MM.1S (cell line): ENCODE results near the gene SMAD3.

Experiments used
- DNase-seq: peaks from one replicate; pipeline ENCODE4 v3.0.0-alpha.2; 2015
- H2AFZ ChIP-seq: fragments of 300-600 bp; sonication (generic); 2 replicates; pipeline ENCODE4 v1.6.0; 2016; ENCODE audit warnings: antibody characterized with exemption, low read length
- H3F3A ChIP-seq: fragments of 300-600 bp; sonication (generic); 2 replicates; pipeline ENCODE4 v1.6.1; 2016; ENCODE audit warnings: mild to moderate bottlenecking, antibody characterized with exemption, low read length, moderate library complexity, mixed read lengths; ENCODE audit not compliant: insufficient read depth
- H3K27ac ChIP-seq: fragments of 300-600 bp; sonication (generic); 2 replicates; pipeline ENCODE4 v1.5.1; 2016; ENCODE audit warnings: mild to moderate bottlenecking, low read length
- H3K27me3 ChIP-seq: fragments of 300-600 bp; sonication (generic); replicated peaks from 2 replicates; pipeline ENCODE4 v1.6.0; 2016; ENCODE audit warnings: low read length; ENCODE audit not compliant: insufficient read depth
- H3K36me3 ChIP-seq: fragments of 300-600 bp; sonication (generic); replicated peaks from 2 replicates; pipeline ENCODE4 v1.6.1; 2016; ENCODE audit warnings: mild to moderate bottlenecking, low read length, mixed read lengths; ENCODE audit not compliant: insufficient read depth
- H3K4me1 ChIP-seq: fragments of 300-600 bp; sonication (generic); 2 replicates; pipeline ENCODE4 v1.6.1; 2016; ENCODE audit warnings: low read length, mixed read lengths
- H3K4me2 ChIP-seq: fragments of 300-600 bp; sonication (generic); 2 replicates; pipeline ENCODE4 v1.6.0; 2016; ENCODE audit warnings: low read depth, low read length
- H3K4me3 ChIP-seq: fragments of 300-600 bp; sonication (generic); 2 replicates; pipeline ENCODE4 v1.5.1; 2016; ENCODE audit warnings: low read length, mixed read lengths
- H3K79me2 ChIP-seq: fragments of 300-600 bp; sonication (generic); 2 replicates; pipeline ENCODE4 v1.6.1; 2016; ENCODE audit warnings: mixed run types, low read length, mixed read lengths
- H3K9ac ChIP-seq: fragments of 300-600 bp; sonication (generic); 2 replicates; pipeline ENCODE4 v1.6.1; 2016; ENCODE audit warnings: low read length, mixed read lengths
- H3K9me2 ChIP-seq: fragments of 300-600 bp; sonication (generic); replicated peaks from 2 replicates; pipeline ENCODE4 v1.6.1; 2016; ENCODE audit warnings: mild to moderate bottlenecking, low read length, mixed read lengths; ENCODE audit not compliant: insufficient read depth
- H3K9me3 ChIP-seq: fragments of 300-600 bp; sonication (generic); replicated peaks from 2 replicates; pipeline ENCODE4 v1.6.1; 2016; ENCODE audit warnings: mild to moderate bottlenecking, low read length, mixed read lengths; ENCODE audit not compliant: insufficient read depth
- H4K20me1 ChIP-seq: fragments of 300-600 bp; sonication (generic); 2 replicates; pipeline ENCODE4 v1.6.1; 2016; ENCODE audit warnings: mild to moderate bottlenecking, low read length, moderate library complexity, mixed read lengths; ENCODE audit not compliant: insufficient read depth
- CTCF ChIP-seq: fragments of 300-600 bp; sonication (generic); IDR thresholded peaks from 2 replicates; pipeline ENCODE4 v1.5.1; 2016; ENCODE audit warnings: antibody characterized with exemption, low read length, mixed read lengths
- EZH2 ChIP-seq: fragments of 300-600 bp; sonication (generic); optimal IDR thresholded peaks from 2 replicates; pipeline ENCODE3; 2017; ENCODE audit warnings: low read depth, mild to moderate bottlenecking, antibody characterized with exemption, low read length, mixed read lengths
- EZH2phosphoT487 ChIP-seq: fragments of 300-600 bp; sonication (generic); IDR thresholded peaks from 2 replicates; pipeline ENCODE4 v1.6.1; 2018; ENCODE audit warnings: antibody characterized with exemption, low read length

SMAD3 gene

DNA sequence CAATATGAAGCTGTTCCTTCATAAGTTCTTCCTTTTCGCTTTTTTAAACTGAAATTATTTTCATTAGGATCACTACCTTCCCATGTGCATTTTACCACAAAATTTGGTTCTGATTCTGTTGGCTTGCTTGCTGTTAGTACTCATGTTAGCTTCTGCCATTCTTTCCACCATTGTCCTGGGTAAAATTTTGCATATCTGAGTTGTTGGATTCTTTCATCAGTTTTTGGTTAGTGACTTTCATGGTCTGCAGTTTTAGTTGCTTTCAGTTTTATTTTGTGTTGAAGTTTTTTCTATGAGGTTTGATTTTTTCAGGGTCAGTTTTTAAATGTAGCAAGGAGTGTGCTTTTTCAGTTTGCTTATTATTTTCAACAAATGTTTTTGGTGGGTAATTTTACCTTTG is 71.9 kb downstream of the SMAD3 start:
- Histone ChIP-seq H3K4me2 (peak overlapping the region; percentile 64), H3K79me2 (peaks cover 67% of the 10 kb centered on the region), H3K36me3 (no peaks in the 10 kb centered on the region), H3K9ac (peak overlapping the region; percentile 34; the same call in 1 of the 2 replicates), H3K4me3 (peak overlapping the region; percentile 21; the same call in 1 of the 2 replicates), H3K27ac (peak overlapping the region; percentile 51; the same call in 1 of the 2 replicates), H4K20me1 (no peaks in the 10 kb centered on the region), H3K4me1 (peaks cover 43% of the 10 kb centered on the region), H2AFZ (0 out of 2 replicates have a peak overlapping the region, but pooled peaks have one; percentile 4), H3K27me3 (no peaks in the 10 kb centered on the region), H3K9me3 (no peaks in the 10 kb centered on the region), H3F3A (peaks cover 25% of the 10 kb centered on the region), H3K9me2 (no peaks in the 10 kb centered on the region)
- peak; percentile 57 for DNase-seq
- TF ChIP-seq CTCF (no peak), EZH2 (no peak), EZH2phosphoT487 (no peak)

DNA sequence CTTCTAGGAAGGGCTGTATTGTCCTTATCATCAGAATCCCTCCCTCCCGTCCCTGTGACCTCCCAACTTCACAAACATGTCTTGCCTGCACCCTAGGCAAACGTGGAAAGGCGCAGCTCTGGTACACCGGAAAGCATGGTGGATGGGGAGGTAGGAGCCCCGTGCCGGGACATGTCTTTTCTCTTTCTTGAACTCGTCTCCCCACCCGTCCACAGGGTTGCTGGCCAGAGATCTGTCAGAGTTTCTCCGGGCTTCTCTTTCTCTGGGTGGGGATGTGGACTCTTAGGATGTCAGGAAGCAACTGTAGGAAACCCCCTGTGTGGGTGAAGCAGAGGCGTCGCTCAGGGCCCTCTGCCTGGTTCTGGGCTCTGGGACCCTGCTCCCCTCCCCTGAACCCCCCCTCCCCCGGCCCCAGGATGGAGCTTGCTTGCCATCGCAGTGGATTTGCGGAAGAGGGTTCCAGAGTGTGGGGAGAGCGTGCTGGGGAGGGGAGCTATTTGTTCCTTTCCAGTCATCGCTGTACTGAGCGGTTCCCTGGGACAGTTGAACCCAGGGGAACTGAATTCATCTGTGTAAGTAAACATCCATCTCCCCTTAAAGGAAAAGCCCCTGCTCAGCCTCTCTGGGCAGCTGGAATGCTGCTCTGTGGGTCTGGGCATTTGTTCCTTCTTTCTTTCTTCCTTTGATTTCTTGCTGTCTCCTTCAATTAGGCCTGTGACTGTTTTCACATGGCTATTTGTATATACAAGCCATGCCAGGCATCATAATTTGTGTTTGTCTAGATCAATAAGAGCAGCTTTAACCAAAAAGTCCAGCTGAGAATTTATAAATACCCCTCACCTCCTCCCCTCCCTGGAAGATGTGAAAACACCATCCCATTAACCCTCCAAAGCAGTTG is 72.8 kb downstream of the SMAD3 start:
- Histone ChIP-seq H3K4me2 (peak overlapping the region; percentile 64), H3K9ac (peak overlapping the region; percentile 34; the same call in 1 of the 2 replicates), H3K9me2 (no peaks in the 10 kb centered on the region), H3K79me2 (peaks cover 66% of the 10 kb centered on the region), H3K9me3 (no peaks in the 10 kb centered on the region), H3K27ac (peak overlapping the region; percentile 51; the same call in 1 of the 2 replicates), H3K4me3 (no peak overlapping the region), H2AFZ (no peak overlapping the region), H4K20me1 (no peaks in the 10 kb centered on the region), H3K36me3 (no peaks in the 10 kb centered on the region), H3K4me1 (peaks cover 38% of the 10 kb centered on the region), H3K27me3 (no peaks in the 10 kb centered on the region), H3F3A (peaks cover 23% of the 10 kb centered on the region)
- TF ChIP-seq EZH2phosphoT487, result no peak
- TF ChIP-seq CTCF, result no peak
- no peak for TF ChIP-seq EZH2
- DNase-seq, result no peak

- Histone ChIP-seq H3K9me2 (no peaks in the 10 kb centered on the region), H2AFZ (no peak overlapping the region), H3K36me3 (no peaks in the 10 kb centered on the region), H3K4me2 (no peak overlapping the region), H3K4me3 (no peak overlapping the region), H3K4me1 (peaks cover 28% of the 10 kb centered on the region), H3F3A (peaks cover 14% of the 10 kb centered on the region; the same call in 1 of the 2 replicates), H3K9me3 (no peaks in the 10 kb centered on the region), H3K9ac (no peak overlapping the region), H3K79me2 (peaks cover 63% of the 10 kb centered on the region), H3K27me3 (no peaks in the 10 kb centered on the region), H3K27ac (no peak overlapping the region), H4K20me1 (no peaks in the 10 kb centered on the region)
- TF ChIP-seq EZH2 (no peak), EZH2phosphoT487 (no peak), CTCF (no peak)
- DNase-seq, result no peak
Measured at GRCh38 chr15:67138891-67139855, 73.8 kb downstream of the SMAD3 start.
